Breast epithelium (tissue), 3 donors: ENCODE results near the gene ASB8.

Source experiments
- CTCF ChIP-seq, 3 donors: fragments of 450-650 bp; IDR thresholded peaks; one replicate each; pipeline ENCODE4 v1.5.1; 2016 to 2017; ENCODE audit warnings: antibody characterized with exemption in 3 of 3, mild to moderate bottlenecking in 3 of 3, moderate library complexity in 3 of 3
- POLR2AphosphoS5 ChIP-seq, 3 donors: sonication (generic); formaldehyde crosslinking; IDR thresholded peaks; one replicate each; pipeline ENCODE4 v1.6.1; 2017; ENCODE audit warnings: antibody characterized with exemption in 3 of 3

- TF ChIP-seq CTCF (IDR thresholded peaks at IDR 0.05) (no peak), POLR2AphosphoS5 (IDR thresholded peaks at IDR 0.05) (no peak)
These were observed 42.5 kb upstream of the ASB8 start for GRCh38 chr12:48199774-48200221.
